SH-SY5Y (cell line): ENCODE measurements around the gene EXTL1.

Source experiments
- GATA2 ChIP-seq: IDR thresholded peaks from 2 replicates; pipeline ENCODE4 v1.6.1; 2011; ENCODE audit warnings: mild to moderate bottlenecking, low read depth, low read length
- GATA3 ChIP-seq: IDR thresholded peaks from 2 replicates; pipeline ENCODE4 v1.6.1; 2011; ENCODE audit warnings: low read depth, mild to moderate bottlenecking, low read length, moderate library complexity

- TF ChIP-seq GATA2 = no peak
- no peak for TF ChIP-seq GATA3
Measured at GRCh38 chr1:26057189-26057588, 35.6 kb downstream of the EXTL1 start.
